ENCODE measurements around the gene PLEKHA7. TPM values are rescaled to one million over a fixed set of nuclear protein-coding genes. Genes with fewer than 3 reads are reported as not detected.

Gene PLEKHA7
- total RNA-seq, 1 donor from 2014 or later, result 0.92 TPM

DNA sequence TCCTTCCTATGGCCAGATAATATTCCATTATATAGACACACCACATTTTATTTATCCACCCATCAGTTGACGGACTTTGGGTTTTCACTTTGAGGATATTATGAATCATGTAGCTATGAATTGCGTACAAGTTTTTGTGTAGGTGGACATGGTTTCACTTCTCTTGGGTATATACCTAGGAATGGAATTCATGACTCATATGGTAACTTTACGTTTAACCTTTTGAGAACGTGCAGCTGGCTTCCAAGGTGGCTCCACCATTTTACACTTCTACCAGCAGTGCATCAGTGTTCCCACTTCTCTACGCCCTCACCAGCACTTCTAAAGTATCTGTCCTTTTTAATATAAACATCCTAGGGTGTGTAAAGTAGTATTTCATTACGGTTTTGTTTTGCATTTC is 112.0 kb downstream of the PLEKHA7 start:
- Mint-ChIP-seq H3K27me3 (ENCODE audit: low read depth) (no peaks in the 10 kb centered on the region), H3K27ac (ENCODE audit: unreplicated experiment) (no peak overlapping the region), H3K4me1 (ENCODE audit: low read depth) (peaks cover 11% of the 10 kb centered on the region), H3K36me3 (ENCODE audit: low read depth) (no peaks in the 10 kb centered on the region), H3K9me3 (ENCODE audit: low read depth) (peaks cover 3% of the 10 kb centered on the region), H3K4me3 (ENCODE audit: unreplicated experiment) (no peak overlapping the region)
- DNase-seq (ENCODE audit: low spot score), result no peak
- TF ChIP-seq, protein P1, sequence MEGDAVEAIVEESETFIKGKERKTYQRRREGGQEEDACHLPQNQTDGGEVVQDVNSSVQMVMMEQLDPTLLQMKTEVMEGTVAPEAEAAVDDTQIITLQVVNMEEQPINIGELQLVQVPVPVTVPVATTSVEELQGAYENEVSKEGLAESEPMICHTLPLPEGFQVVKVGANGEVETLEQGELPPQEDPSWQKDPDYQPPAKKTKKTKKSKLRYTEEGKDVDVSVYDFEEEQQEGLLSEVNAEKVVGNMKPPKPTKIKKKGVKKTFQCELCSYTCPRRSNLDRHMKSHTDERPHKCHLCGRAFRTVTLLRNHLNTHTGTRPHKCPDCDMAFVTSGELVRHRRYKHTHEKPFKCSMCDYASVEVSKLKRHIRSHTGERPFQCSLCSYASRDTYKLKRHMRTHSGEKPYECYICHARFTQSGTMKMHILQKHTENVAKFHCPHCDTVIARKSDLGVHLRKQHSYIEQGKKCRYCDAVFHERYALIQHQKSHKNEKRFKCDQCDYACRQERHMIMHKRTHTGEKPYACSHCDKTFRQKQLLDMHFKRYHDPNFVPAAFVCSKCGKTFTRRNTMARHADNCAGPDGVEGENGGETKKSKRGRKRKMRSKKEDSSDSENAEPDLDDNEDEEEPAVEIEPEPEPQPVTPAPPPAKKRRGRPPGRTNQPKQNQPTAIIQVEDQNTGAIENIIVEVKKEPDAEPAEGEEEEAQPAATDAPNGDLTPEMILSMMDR (IDR thresholded peaks at IDR 0.05), result no peak

GRCh38 chr11:16900491-16900890 is 113.7 kb downstream of the PLEKHA7 start:
- Mint-ChIP-seq H3K4me3 (ENCODE audit: unreplicated experiment) (no peak overlapping the region), H3K27me3 (ENCODE audit: low read depth) (peaks cover 12% of the 10 kb centered on the region), H3K4me1 (ENCODE audit: low read depth) (peaks cover 11% of the 10 kb centered on the region), H3K9me3 (ENCODE audit: low read depth) (peaks cover 3% of the 10 kb centered on the region), H3K36me3 (ENCODE audit: low read depth) (no peaks in the 10 kb centered on the region), H3K27ac (ENCODE audit: unreplicated experiment) (no peak overlapping the region)
- DNase-seq (ENCODE audit: low spot score), result no peak
- TF ChIP-seq, protein P1 (IDR thresholded peaks at IDR 0.05), result no peak

DNA sequence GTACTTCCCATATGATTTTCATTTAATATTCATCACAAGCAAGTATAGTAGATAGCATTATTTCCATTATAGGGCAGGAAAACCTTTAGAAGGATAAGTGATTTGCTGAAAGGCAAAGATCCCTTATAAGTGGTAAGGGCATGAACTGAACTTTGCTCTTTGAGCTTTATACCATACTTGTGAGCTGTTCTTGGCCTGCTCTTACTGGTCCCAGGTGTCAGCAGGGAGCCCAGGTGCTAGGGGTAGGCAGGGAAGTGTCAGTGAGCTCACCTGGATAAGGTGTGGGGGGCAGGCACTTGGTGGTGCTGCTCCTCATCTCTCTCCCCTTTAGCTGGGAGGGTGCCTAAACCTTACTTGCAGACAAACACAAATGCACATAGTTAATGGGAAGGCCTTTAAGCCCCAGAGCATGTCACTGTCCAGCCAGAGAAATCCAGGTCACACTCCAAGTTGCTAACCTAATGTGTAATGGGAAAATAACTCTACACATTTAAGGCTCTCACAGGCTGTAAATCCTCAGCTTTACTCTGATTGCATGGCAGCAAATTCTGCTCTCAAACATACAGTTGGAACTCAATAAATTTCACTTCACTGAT is 114.4 kb downstream of the PLEKHA7 start:
- TF ChIP-seq, protein P1 (IDR thresholded peaks at IDR 0.05), result no peak
- Mint-ChIP-seq H3K4me1 (ENCODE audit: low read depth) (peaks cover 11% of the 10 kb centered on the region), H3K9me3 (ENCODE audit: low read depth) (peaks cover 3% of the 10 kb centered on the region), H3K27ac (ENCODE audit: unreplicated experiment) (no peak overlapping the region), H3K4me3 (ENCODE audit: unreplicated experiment) (no peak overlapping the region), H3K36me3 (ENCODE audit: low read depth) (no peaks in the 10 kb centered on the region), H3K27me3 (ENCODE audit: low read depth) (peaks cover 12% of the 10 kb centered on the region)
- no peak for DNase-seq (ENCODE audit: low spot score)

DNA sequence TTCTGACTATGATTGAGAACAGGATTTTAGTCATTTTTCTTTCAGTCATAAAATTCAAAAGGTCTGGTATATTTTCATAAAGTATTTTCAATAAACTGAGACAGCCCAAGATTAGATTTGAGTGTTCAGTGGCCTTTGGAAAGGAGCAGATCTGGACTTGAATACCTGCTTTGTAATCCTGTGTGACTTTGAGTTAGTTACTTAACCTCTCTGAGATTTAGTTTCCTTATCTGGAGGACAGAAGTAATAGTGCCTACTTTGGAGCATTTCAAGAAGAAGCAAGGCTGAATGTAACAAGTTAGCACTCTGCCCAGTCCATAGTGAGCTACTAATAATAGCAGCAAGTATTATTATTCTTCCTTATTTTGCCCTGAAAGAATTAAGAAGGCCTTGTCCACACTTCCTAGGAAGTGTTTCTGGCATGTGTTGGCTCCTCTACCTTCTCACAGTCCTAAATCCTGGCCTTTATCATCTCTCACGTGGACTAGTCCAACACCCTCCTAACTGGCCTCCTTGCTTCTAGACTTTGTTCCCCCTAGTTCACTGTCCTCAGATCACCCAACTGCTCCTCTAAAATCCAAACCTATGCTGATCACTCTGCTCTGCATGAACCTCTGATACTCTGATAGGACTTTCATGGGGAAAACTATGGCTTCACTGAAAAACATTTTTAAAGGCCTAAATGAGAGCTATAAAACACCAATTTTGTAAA is 115.8 kb downstream of the PLEKHA7 start:
- H3K4me1 Mint-ChIP-seq (ENCODE audit: low read depth), result peaks cover 11% of the 10 kb centered on the region
- peaks cover 3% of the 10 kb centered on the region for H3K9me3 Mint-ChIP-seq (ENCODE audit: low read depth)
- no peaks in the 10 kb centered on the region for H3K36me3 Mint-ChIP-seq (ENCODE audit: low read depth)
- TF ChIP-seq, protein P1 (IDR thresholded peaks at IDR 0.05), result no peak
- peaks cover 12% of the 10 kb centered on the region for H3K27me3 Mint-ChIP-seq (ENCODE audit: low read depth)
- DNase-seq (ENCODE audit: low spot score), result no peak
- no peak overlapping the region for H3K4me3 Mint-ChIP-seq (ENCODE audit: unreplicated experiment)
- H3K27ac Mint-ChIP-seq (ENCODE audit: unreplicated experiment), result no peak overlapping the region

- TF ChIP-seq, protein P1 (IDR thresholded peaks at IDR 0.05), result no peak
- no peak for DNase-seq (ENCODE audit: low spot score)
- no peak overlapping the region for H3K27ac Mint-ChIP-seq (ENCODE audit: unreplicated experiment)
- no peaks in the 10 kb centered on the region for H3K36me3 Mint-ChIP-seq (ENCODE audit: low read depth)
- no peak overlapping the region for H3K4me3 Mint-ChIP-seq (ENCODE audit: unreplicated experiment)
- peaks cover 12% of the 10 kb centered on the region for H3K27me3 Mint-ChIP-seq (ENCODE audit: low read depth)
- H3K9me3 Mint-ChIP-seq (ENCODE audit: low read depth), result peaks cover 3% of the 10 kb centered on the region
- peaks cover 8% of the 10 kb centered on the region for H3K4me1 Mint-ChIP-seq (ENCODE audit: low read depth)
These were observed 116.6 kb downstream of the PLEKHA7 start for GRCh38 chr11:16897470-16898061.

All from chondrocyte (in vitro differentiated cells).